Activated CD4-positive, alpha-beta T cell treated with anti-CD3 and anti-CD28 coated beads, Interleukin-2, amount 10 ng/mL, durations not matched to agents 24 days and 14 days (primary cell): Measurements from ENCODE around the gene MFAP4. TPM values are rescaled to one million over a fixed set of nuclear protein-coding genes. Genes with fewer than 3 reads are reported as not detected.

ENCODE experiments used
- DNase-seq: peaks from one replicate; pipeline ENCODE4 v3.0.0; 2022
- H3K27ac Mint-ChIP-seq: one replicate; pipeline ENCODE4 v1.8.0; 2022; ENCODE audit warnings: mild to moderate bottlenecking, mixed read lengths
- H3K27me3 Mint-ChIP-seq: one replicate; pipeline ENCODE4 v1.8.0; 2022; ENCODE audit warnings: mixed read lengths
- H3K36me3 Mint-ChIP-seq: one replicate; pipeline ENCODE4 v1.8.0; 2022; ENCODE audit warnings: low read depth, mild to moderate bottlenecking, mixed read lengths
- H3K4me1 Mint-ChIP-seq: one replicate; pipeline ENCODE4 v1.8.0; 2021; ENCODE audit warnings: mixed read lengths
- H3K4me3 Mint-ChIP-seq: one replicate; pipeline ENCODE4 v1.8.0; 2022; ENCODE audit warnings: mild to moderate bottlenecking, moderate library complexity, mixed read lengths
- H3K9me3 Mint-ChIP-seq: one replicate; pipeline ENCODE4 v1.8.0; 2021; ENCODE audit warnings: mixed read lengths
- intact Hi-C: fragments of 100-400 bp; cut with micrococcal nuclease; formaldehyde crosslinking; loops from one replicate; pipeline ENCODE4 v1.15.1; 2023
- total RNA-seq: library from RNA; stranded (reverse); gene quantifications from 2 replicates; pipeline ENCODE4 v1.2.3, GENCODE V29; 2022

Gene MFAP4
- total RNA-seq, 1 donor from 2014 or later, result not detected

GRCh38 chr17:19348806-19349205 is 38.2 kb downstream of the MFAP4 start:
- H3K4me1 Mint-ChIP-seq, result peaks cover 2% of the 10 kb centered on the region
- no peak overlapping the region for H3K4me3 Mint-ChIP-seq
- DNase-seq, result no peak
- H3K36me3 Mint-ChIP-seq, result no peaks in the 10 kb centered on the region
- H3K9me3 Mint-ChIP-seq, result no peaks in the 10 kb centered on the region
- no peak overlapping the region for H3K27ac Mint-ChIP-seq
- intact Hi-C loops, result no loop called here
- peaks cover 8% of the 10 kb centered on the region for H3K27me3 Mint-ChIP-seq

GRCh38 chr17:19348081-19348650 is 38.8 kb downstream of the MFAP4 start:
- no peaks in the 10 kb centered on the region for H3K9me3 Mint-ChIP-seq
- intact Hi-C loops, result no loop called here
- H3K27ac Mint-ChIP-seq, result no peak overlapping the region
- peaks cover 2% of the 10 kb centered on the region for H3K4me1 Mint-ChIP-seq
- H3K4me3 Mint-ChIP-seq, result no peak overlapping the region
- peaks cover 8% of the 10 kb centered on the region for H3K27me3 Mint-ChIP-seq
- no peak for DNase-seq
- no peaks in the 10 kb centered on the region for H3K36me3 Mint-ChIP-seq

- Mint-ChIP-seq H3K27me3 (peaks cover 8% of the 10 kb centered on the region), H3K4me1 (peaks cover 2% of the 10 kb centered on the region), H3K27ac (no peak overlapping the region), H3K9me3 (no peaks in the 10 kb centered on the region), H3K4me3 (no peak overlapping the region), H3K36me3 (no peaks in the 10 kb centered on the region)
- no peak for DNase-seq
- intact Hi-C loops, result no loop called here
These were observed 39.5 kb downstream of the MFAP4 start for GRCh38 chr17:19347323-19348080.

- DNase-seq, result no peak
- Mint-ChIP-seq H3K4me1 (peaks cover 2% of the 10 kb centered on the region), H3K4me3 (no peak overlapping the region), H3K36me3 (no peaks in the 10 kb centered on the region), H3K9me3 (no peaks in the 10 kb centered on the region), H3K27ac (no peak overlapping the region), H3K27me3 (peaks cover 6% of the 10 kb centered on the region)
- intact Hi-C loops, result no loop called here
These were observed 40.4 kb downstream of the MFAP4 start for GRCh38 chr17:19346351-19347255.

GRCh38 chr17:19345486-19346350 is 41.3 kb downstream of the MFAP4 start:
- Mint-ChIP-seq H3K4me1 (peaks cover 2% of the 10 kb centered on the region), H3K9me3 (no peaks in the 10 kb centered on the region), H3K36me3 (no peaks in the 10 kb centered on the region), H3K27ac (no peak overlapping the region), H3K27me3 (peaks cover 8% of the 10 kb centered on the region), H3K4me3 (no peak overlapping the region)
- intact Hi-C loops, result no loop called here
- DNase-seq, result no peak

GRCh38 chr17:19345067-19345460 is 41.9 kb downstream of the MFAP4 start:
- Mint-ChIP-seq H3K9me3 (no peaks in the 10 kb centered on the region), H3K27me3 (peaks cover 7% of the 10 kb centered on the region), H3K4me1 (peaks cover 2% of the 10 kb centered on the region), H3K4me3 (no peak overlapping the region), H3K27ac (no peak overlapping the region), H3K36me3 (no peaks in the 10 kb centered on the region)
- intact Hi-C loops, result no loop called here
- DNase-seq, result no peak

- Mint-ChIP-seq H3K36me3 (no peaks in the 10 kb centered on the region), H3K27ac (no peak overlapping the region), H3K4me3 (no peak overlapping the region), H3K27me3 (peaks cover 8% of the 10 kb centered on the region), H3K4me1 (peaks cover 2% of the 10 kb centered on the region), H3K9me3 (no peaks in the 10 kb centered on the region)
- intact Hi-C loops, result no loop called here
- DNase-seq, result no peak
These were observed 42.5 kb downstream of the MFAP4 start for GRCh38 chr17:19344311-19345066.

- DNase-seq, result no peak
- Mint-ChIP-seq H3K4me1 (peaks cover 2% of the 10 kb centered on the region), H3K27me3 (peaks cover 14% of the 10 kb centered on the region), H3K27ac (no peak overlapping the region), H3K9me3 (no peaks in the 10 kb centered on the region), H3K36me3 (no peaks in the 10 kb centered on the region), H3K4me3 (no peak overlapping the region)
- intact Hi-C loops, result no loop called here
These were observed 43.3 kb downstream of the MFAP4 start for GRCh38 chr17:19343671-19344151.

- Mint-ChIP-seq H3K9me3 (no peaks in the 10 kb centered on the region), H3K36me3 (no peaks in the 10 kb centered on the region), H3K4me1 (peaks cover 2% of the 10 kb centered on the region), H3K27me3 (peaks cover 15% of the 10 kb centered on the region), H3K27ac (no peak overlapping the region), H3K4me3 (no peak overlapping the region)
- intact Hi-C loops, result no loop called here
- DNase-seq, result no peak
These were observed 43.7 kb downstream of the MFAP4 start for GRCh38 chr17:19343256-19343630.

GRCh38 chr17:19342611-19343255 is 44.3 kb downstream of the MFAP4 start:
- no peak for DNase-seq
- intact Hi-C loops, result no loop called here
- no peak overlapping the region for H3K4me3 Mint-ChIP-seq
- H3K27me3 Mint-ChIP-seq, result peaks cover 15% of the 10 kb centered on the region
- H3K27ac Mint-ChIP-seq, result no peak overlapping the region
- H3K36me3 Mint-ChIP-seq, result no peaks in the 10 kb centered on the region
- H3K4me1 Mint-ChIP-seq, result peaks cover 2% of the 10 kb centered on the region
- H3K9me3 Mint-ChIP-seq, result no peaks in the 10 kb centered on the region

- peaks cover 17% of the 10 kb centered on the region for H3K27me3 Mint-ChIP-seq
- intact Hi-C loops, result no loop called here
- H3K27ac Mint-ChIP-seq, result no peak overlapping the region
These were observed 45.1 kb downstream of the MFAP4 start for GRCh38 chr17:19341641-19342610.

More at GRCh38 chr17:19341641-19342610, 45.1 kb downstream of the MFAP4 start:
- no peak overlapping the region for H3K4me3 Mint-ChIP-seq
- DNase-seq, result no peak
- no peaks in the 10 kb centered on the region for H3K9me3 Mint-ChIP-seq
- peaks cover 2% of the 10 kb centered on the region for H3K4me1 Mint-ChIP-seq
- H3K36me3 Mint-ChIP-seq, result no peaks in the 10 kb centered on the region
